Esophagus squamous epithelium (tissue), 5 donors: ENCODE results near the gene PRKG1. TPM values are rescaled to one million over a fixed set of nuclear protein-coding genes. Genes with fewer than 3 reads are reported as not detected.

ENCODE experiments used
- DNase-seq: peaks from one replicate; lab custom pipeline; 2025; lab: John Stamatoyannopoulos, UW
- H3K27ac ChIP-seq, 4 donors: fragments of 200-600 bp; sonication (generic); one replicate each; pipeline ENCODE4 v1.5.1; 2016 to 2019; ENCODE audit warnings: mild to moderate bottlenecking in 1 of 4
- H3K27me3 ChIP-seq, 4 donors: fragments of 200-600 bp; sonication (generic); 1 replicate in 3 of 4; 2 replicates in 1 of 4; pipeline versions ENCODE4 v1.5.1 to v1.6.0; 2017 to 2021; ENCODE audit warnings: antibody characterized with exemption in 1 of 4
- H3K36me3 ChIP-seq, 3 donors: fragments of 200-600 bp; sonication (generic); one replicate each; pipeline ENCODE4 v1.5.1; 2016 to 2019
- H3K4me1 ChIP-seq, 3 donors: fragments of 200-600 bp; sonication (generic); one replicate each; pipeline ENCODE4 v1.5.1; 2017 to 2019
- H3K4me3 ChIP-seq, 4 donors: fragments of 200-600 bp; sonication (generic); 1 replicate in 3 of 4; 2 replicates in 1 of 4; pipeline ENCODE4 v1.5.1; 2016 to 2019; ENCODE audit warnings: mild to moderate bottlenecking in 2 of 4, moderate library complexity in 1 of 4
- H3K9me3 ChIP-seq, 3 donors: fragments of 200-600 bp; sonication (generic); one replicate each; pipeline ENCODE4 v1.5.1; 2016 to 2019
- CTCF ChIP-seq, 6 experiments: fragments of 450-650 bp in 4 of 6; fragments of 200-600 bp in 2 of 6; sonication (generic) in 2 of 6; IDR thresholded peaks; one replicate each; pipeline ENCODE4 v1.5.1; 2016 to 2019; ENCODE audit warnings: antibody characterized with exemption in 6 of 6, mild to moderate bottlenecking in 4 of 6, moderate library complexity in 4 of 6
- POLR2A ChIP-seq, 4 donors: fragments of 450-650 bp; IDR thresholded peaks; one replicate each; pipeline ENCODE4 v1.6.1; 2017; ENCODE audit warnings: antibody characterized with exemption in 4 of 4, mild to moderate bottlenecking in 4 of 4, moderate library complexity in 3 of 4
- WGBS, 2 donors: methylation state at CpG; one replicate each; pipeline ENCODE4 v1.1.5; 2018; 5-methylcytosine and 5-hydroxymethylcytosine counted together
- intact Hi-C: fragments of 100-400 bp; cut with DNase I; formaldehyde crosslinking; loops from one replicate; pipeline ENCODE4 v1.15.0; 2022
- total RNA-seq, 4 donors: library from RNA; depleted of rRNA; stranded (reverse); fragments of >200 nt; gene quantifications; one replicate each; pipeline ENCODE4 v1.1.0, GENCODE V29; 2016
- donor health status: DM: yes; HTN: yes; CAD: no.

The PRKG1 gene
- total RNA-seq, 4 donors from 2014 or later, result 2.0 to 10.9 (median 3.8) TPM

- intact Hi-C loops, result no loop called here
- no peak for DNase-seq
- WGBS, 2 donors, result 63 to 69% methylated on average over 2 of the region's 2 CpGs
- H3K27ac ChIP-seq, result no peak overlapping the region
- no peak overlapping the region for H3K4me3 ChIP-seq
- no peaks in the 10 kb centered on the region for H3K4me1 ChIP-seq
- TF ChIP-seq CTCF (IDR thresholded peaks at IDR 0.05) (no peak), POLR2A (IDR thresholded peaks at IDR 0.05) (no peak)
- no peaks in the 10 kb centered on the region for H3K36me3 ChIP-seq
- no peaks in the 10 kb centered on the region for H3K9me3 ChIP-seq
- no peaks in the 10 kb centered on the region for H3K27me3 ChIP-seq
Measured at GRCh38 chr10:51171946-51172345, 97.7 kb downstream of the PRKG1 start.

- H3K36me3 ChIP-seq, result no peaks in the 10 kb centered on the region
- no peaks in the 10 kb centered on the region for H3K4me1 ChIP-seq
- no peak overlapping the region for H3K27ac ChIP-seq
- intact Hi-C loops, result no loop called here
- H3K9me3 ChIP-seq, result no peaks in the 10 kb centered on the region
- no peak for DNase-seq
- no peak overlapping the region for H3K4me3 ChIP-seq
- TF ChIP-seq CTCF (IDR thresholded peaks at IDR 0.05), result no peak
- no peak for TF ChIP-seq POLR2A (IDR thresholded peaks at IDR 0.05)
- H3K27me3 ChIP-seq, result no peaks in the 10 kb centered on the region
Measured at GRCh38 chr10:51176976-51177695, 102.8 kb downstream of the PRKG1 start.

- Histone ChIP-seq H3K27me3 (no peaks in the 10 kb centered on the region), H3K9me3 (no peaks in the 10 kb centered on the region), H3K4me3 (no peak overlapping the region), H3K36me3 (no peaks in the 10 kb centered on the region), H3K27ac (no peak overlapping the region), H3K4me1 (no peaks in the 10 kb centered on the region)
- no peak for TF ChIP-seq POLR2A (IDR thresholded peaks at IDR 0.05)
- TF ChIP-seq CTCF (IDR thresholded peaks at IDR 0.05), result no peak
- intact Hi-C loops, result no loop called here
- DNase-seq, result no peak
Measured at GRCh38 chr10:51178634-51179033, 104.3 kb downstream of the PRKG1 start.

GRCh38 chr10:51180141-51180540 lies 105.9 kb downstream of the PRKG1 start:
- no peaks in the 10 kb centered on the region for H3K9me3 ChIP-seq
- no peak overlapping the region for H3K4me3 ChIP-seq
- intact Hi-C loops, result no loop called here
- TF ChIP-seq POLR2A (IDR thresholded peaks at IDR 0.05) (no peak), CTCF (IDR thresholded peaks at IDR 0.05) (no peak)
- no peak for DNase-seq
- no peak overlapping the region for H3K27ac ChIP-seq
- H3K36me3 ChIP-seq, result no peaks in the 10 kb centered on the region
- no peaks in the 10 kb centered on the region for H3K27me3 ChIP-seq
- H3K4me1 ChIP-seq, result no peaks in the 10 kb centered on the region
- 79 to 82% methylated on average over 4 of the region's 4 CpGs for WGBS, 2 donors

- H3K36me3 ChIP-seq, result no peaks in the 10 kb centered on the region
Measured at GRCh38 chr10:51183783-51184182, 109.5 kb downstream of the PRKG1 start.

More at GRCh38 chr10:51183783-51184182, 109.5 kb downstream of the PRKG1 start:
- DNase-seq, result no peak
- no peaks in the 10 kb centered on the region for H3K4me1 ChIP-seq
- H3K27me3 ChIP-seq, result no peaks in the 10 kb centered on the region
- H3K27ac ChIP-seq, result no peak overlapping the region
- H3K9me3 ChIP-seq, result no peaks in the 10 kb centered on the region
- TF ChIP-seq POLR2A (IDR thresholded peaks at IDR 0.05), result no peak
- TF ChIP-seq CTCF (IDR thresholded peaks at IDR 0.05), result no peak
- no peak overlapping the region for H3K4me3 ChIP-seq
- intact Hi-C loops, result no loop called here
